GM19397 (cell line): ENCODE results near the gene TRMT112.
A peak's percentile ranks its signal among the peaks of the same experiment; 100 is the strongest.

Source experiments
- ATAC-seq: cut with Tn5 transposase; IDR thresholded peaks from one replicate; pipeline ENCODE4 v1.9.1; 2021; ENCODE audit warnings: mild to moderate bottlenecking, moderate library complexity; ENCODE audit not compliant: unreplicated experiment

TRMT112 gene

DNA sequence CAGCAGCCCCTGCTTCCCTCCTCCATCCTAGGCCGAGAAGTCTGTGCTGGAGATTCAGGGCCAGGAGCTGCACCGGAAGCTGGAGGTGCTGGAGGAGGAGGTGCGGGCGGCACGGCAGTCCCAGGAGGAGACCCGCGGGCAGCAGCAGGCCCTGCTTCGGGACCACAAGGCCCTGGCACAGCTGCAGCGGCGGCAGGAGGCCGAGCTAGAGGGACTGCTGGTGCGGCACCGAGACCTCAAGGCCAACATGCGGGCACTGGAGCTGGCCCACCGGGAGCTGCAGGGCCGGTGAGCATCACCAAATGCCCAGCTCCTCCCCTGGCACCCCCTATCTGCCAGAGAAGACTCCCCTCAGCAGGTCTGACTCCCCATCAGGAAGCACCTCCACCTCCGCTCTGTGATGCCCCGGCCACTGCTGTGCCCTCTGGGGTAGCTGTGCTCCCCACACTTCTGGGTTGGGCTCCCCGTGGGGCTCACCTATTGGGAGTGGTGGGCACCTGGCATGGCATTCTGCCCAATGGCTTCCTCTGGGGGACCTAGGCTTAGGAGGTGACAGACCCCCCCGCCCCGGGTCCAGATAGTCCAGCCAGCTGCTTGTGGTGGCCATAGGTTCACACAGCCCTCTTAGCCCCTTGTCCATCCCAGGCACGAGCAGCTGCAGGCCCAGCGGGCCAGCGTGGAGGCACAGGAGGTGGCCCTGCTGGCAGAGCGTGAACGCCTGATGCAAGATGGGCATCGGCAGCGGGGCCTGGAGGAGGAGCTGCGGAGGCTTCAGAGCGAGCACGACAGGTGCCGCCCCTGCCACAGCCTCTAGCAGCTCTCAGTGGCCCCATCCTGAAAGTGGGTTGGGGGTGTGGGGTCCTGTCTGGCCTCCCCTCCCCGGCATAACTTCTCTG, 35.0 kb upstream of the TRMT112 start:
- ATAC-seq: no peak

DNA sequence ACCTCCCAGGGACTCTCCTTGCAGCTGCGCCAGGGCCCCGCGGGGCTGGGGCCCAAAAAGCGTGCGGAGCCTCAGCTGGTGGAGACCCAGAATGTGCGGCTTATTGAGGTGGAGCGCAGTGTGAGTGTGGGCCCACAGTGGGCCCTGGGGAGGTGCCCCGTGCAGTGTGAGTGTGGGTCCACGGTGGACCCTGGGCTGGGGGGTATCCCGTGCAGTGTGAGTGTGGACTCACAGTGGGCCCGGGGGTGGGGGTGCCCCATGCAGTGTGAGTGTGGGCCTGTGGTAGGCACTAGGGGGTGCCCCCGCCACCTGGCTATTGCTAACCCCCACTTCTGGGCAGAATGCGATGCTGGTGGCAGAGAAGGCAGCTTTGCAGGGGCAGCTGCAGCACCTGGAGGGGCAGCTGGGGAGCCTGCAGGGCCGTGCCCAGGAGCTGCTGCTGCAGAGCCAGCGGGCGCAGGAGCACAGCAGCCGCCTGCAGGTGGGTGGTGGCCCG, 33.8 kb upstream of the TRMT112 start:
- ATAC-seq: no peak

DNA sequence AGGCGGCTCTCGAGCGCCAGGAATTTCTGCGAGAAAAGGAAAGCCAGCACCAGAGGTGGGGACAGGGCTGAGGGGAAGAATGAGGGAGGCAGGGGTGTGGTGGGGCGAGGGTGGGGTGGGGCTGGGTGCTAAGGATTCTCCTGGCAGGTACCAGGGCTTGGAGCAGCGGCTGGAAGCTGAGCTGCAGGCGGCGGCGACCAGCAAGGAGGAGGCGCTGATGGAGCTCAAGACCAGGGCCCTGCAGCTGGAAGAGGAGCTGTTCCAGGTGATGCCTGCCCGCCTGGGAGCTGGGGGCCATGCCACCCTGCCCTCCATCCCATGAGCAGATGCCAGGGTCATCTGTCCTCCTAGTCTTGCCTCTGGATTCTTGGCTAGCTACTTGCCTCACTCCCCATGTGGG, 32.0 kb upstream of the TRMT112 start:
- no peak for ATAC-seq

DNA sequence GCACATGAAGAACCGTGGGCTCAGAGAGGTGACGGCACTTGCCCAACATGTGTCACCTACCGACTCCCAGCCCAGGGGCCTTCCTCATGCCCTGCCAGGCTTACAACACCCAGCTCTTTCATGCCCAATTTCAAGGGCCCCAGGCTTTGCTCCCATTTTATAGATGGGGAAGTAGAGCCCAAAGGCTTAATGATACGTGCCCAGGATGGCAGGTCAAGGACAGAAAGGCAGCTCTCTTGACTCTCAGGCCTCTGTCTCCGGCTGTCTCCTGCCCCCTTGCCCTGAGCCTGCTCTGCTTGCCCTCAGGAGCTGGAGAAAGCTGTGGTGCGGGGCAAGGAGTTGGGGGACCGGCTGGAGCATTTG, 31.6 kb upstream of the TRMT112 start:
- ATAC-seq: no peak

DNA sequence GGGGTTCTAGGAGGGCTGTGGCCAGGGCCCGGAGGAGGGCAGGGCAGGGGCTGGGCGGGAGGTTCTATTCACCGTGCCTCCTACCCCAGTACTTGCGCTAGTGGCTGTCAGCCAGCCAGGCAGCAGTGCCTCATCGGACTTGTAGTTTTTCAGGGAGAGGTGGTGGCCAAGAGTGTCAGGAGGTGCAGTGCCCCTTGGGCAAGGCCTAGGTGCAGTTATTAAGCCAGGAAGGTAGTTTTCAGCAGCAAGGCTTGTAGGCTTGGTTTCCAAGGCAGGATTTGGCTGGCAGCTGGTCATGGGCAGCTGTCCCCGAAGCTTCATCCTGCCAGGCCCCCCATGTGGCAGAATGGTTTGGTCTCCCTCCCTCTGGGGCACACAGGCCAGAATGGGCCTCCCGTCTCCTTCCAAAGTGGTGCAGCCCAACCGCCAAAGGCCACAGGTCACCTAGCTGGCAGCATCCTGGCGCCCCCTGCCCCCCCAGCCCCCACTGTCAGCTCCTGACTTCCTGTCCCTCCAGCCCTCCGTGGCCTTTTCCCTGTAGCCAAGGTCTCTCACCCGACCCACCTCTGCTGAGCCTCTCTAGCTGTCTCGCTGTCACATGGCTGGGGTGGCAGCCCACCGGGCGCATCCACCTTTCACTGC, 31.1 kb upstream of the TRMT112 start:
- ATAC-seq: no peak

DNA sequence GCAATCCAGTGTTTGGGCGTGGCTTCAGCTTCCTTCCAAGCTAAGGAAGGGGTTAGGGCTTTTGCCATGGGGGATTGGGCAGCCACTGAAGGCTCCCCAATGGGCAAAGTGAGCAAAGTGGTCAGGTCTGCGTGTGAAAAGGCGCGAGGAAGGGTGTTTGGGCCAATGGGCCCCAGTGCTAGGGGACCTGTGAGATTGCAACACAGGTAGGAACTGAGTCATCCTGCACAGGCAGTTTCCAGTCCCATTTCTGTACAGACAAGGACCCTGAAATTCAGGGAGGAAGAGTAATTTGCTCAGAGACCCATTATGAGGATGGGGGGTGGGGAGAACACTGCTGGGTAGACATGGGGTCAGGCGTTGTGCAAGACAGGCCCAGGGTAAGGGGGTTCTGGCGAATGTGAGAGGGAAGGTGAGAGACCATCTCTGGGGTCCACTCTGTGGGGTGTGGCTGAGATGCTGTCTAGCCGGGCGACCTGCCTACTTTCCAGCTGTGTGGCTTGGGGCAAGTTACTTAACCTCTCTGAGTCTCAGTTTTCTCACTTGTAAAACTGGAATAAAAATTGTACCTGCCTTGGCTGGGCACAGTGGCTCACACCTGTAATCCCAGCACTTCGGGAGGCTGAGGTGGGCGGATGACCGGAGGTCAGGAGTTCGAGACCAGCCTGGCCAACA, 30.0 kb upstream of the TRMT112 start:
- ATAC-seq: no peak

DNA sequence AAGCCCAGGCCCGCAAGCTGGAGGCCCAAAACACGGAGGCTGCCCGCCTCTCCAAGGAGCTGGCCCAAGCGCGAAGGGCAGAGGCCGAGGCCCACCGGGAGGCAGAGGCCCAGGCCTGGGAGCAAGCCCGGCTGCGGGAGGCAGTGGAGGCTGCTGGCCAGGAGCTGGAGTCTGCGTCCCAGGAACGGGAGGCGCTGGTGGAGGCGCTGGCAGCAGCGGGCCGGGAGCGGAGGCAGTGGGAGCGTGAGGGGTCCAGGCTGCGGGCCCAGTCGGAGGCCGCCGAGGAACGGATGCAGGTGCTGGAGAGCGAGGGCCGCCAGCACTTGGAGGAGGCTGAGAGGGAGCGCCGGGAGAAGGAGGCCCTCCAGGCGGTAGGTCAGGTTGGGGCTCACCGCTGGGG, 27.4 kb upstream of the TRMT112 start:
- no peak for ATAC-seq

DNA sequence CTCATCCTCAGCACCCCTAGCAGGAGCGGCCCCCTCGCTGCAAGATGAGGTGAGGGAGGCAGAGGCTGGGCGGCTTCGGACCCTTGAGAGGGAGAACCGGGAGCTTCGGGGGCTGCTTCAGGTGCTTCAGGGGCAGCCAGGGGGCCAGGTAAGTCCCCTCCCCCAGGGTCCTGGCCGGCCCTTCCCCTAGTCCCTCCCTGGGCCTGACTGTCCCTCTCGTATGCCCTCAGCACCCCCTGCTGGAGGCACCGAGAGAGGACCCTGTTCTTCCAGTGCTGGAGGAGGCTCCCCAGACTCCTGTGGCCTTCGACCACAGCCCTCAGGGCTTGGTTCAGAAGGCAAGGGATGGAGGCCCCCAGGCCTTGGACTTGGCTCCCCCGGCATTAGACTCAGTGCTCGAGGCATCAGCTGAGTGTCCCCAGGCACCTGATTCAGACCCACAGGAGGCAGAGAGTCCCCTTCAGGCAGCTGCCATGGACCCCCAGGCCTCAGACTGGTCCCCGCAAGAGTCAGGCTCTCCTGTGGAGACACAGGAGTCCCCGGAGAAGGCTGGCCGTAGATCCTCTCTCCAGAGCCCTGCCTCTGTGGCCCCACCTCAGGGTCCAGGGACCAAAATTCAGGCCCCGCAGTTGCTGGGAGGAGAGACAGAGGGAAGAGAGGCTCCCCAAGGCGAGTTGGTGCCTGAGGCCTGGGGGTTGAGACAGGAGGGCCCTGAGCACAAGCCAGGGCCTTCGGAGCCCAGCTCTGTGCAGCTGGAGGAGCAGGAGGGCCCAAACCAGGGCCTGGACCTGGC, 26.6 kb upstream of the TRMT112 start:
- no peak for ATAC-seq

DNA sequence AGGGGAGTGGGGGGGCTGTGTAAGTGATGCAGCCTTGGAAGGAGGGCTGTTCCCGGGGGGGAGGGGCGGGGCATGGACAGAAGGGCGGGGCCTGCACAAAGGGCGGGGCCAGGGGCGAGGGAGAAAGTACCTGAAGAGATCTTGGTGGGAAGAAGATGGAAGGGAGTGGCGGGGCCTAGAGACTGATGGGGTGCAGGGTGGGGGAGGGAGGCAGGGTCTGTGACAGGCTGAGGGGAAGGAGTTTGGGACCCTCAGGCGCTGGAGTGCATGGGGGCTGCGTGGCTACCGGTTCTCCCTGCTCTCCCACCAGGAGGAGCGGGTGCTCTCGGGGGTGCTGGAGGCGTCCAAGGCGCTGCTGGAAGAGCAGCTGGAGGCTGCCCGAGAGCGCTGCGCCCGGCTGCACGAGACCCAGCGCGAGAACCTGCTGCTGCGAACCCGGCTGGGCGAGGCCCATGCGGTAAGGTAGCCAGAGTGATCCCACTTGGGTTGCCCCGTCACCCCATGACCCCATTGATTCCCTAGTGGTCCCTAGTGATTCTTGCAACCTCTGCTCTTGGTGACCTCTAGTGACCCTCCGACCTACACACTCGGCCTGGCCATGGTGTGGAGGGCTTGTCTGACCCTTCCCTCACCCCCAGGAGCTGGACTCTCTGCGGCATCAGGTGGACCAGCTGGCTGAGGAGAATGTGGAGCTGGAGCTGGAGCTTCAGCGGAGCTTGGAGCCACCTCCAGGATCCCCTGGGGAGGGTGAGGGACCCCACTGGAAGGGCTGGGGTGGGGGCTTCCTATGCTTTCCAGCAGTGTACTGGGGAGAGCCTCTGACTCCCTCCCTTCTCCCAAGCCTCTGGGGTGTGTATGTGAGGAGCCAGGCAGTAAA, 25.7 kb upstream of the TRMT112 start:
- no peak for ATAC-seq

DNA sequence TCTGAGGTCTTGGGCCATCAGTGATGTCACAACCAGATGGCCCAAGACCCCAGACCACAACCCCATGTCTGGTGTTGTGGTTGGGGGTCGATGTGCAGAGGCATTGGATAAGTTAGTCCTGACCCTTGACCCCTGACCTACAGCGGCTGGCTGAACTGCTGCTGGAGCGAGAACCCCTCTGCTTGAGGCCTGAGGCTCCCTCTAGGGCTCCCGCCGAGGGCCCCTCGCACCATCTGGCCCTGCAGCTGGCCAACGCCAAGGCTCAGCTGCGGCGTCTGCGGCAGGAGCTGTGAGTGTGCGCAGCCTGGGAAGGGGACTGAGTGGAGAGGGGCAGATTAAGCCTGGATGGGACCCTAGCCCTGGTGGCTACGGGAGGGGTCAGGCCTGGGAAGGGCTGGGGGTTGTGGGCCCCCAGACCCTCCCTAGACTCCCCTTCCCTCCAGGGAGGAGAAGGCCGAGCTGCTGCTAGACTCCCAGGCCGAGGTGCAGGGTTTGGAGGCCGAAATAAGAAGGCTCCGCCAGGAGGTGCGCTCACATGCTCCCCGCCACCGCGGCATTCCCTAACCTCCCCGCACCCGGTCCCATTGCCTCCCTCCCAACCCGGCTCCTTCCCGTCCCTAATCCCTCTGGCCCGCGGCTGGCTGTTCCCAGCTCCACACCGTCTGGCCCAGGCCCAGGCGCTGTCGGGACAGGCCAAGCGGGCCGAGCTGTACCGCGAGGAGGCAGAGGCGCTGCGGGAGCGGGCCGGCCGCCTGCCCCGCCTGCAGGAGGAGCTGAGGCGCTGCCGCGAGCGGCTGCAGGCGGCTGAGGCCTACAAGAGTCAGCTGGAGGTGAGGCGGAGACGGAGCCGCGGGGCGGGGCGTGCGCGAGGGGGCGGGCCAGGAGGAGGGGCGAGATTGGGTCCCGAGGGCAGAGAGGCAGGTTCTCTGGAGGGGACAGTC, 24.8 kb upstream of the TRMT112 start:
- no peak for ATAC-seq

DNA sequence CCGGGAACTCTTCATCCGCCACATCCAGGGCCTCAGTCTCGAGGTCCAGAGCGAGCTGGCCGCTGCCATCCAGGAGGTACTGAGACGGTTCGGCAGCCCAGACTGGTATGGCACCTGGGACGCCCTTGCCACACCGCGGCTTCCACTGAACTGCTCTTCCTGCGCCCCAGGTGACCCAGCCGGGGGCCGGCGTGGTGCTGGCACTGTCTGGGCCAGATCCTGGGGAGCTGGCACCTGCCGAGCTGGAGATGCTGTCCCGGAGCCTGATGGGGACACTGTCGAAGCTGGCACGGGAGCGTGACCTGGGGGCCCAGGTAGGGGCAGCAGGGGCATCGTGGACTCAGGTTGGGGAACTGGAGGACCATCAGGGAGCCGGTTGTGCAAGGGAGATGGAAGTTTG, 24.1 kb upstream of the TRMT112 start:
- no peak for ATAC-seq

DNA sequence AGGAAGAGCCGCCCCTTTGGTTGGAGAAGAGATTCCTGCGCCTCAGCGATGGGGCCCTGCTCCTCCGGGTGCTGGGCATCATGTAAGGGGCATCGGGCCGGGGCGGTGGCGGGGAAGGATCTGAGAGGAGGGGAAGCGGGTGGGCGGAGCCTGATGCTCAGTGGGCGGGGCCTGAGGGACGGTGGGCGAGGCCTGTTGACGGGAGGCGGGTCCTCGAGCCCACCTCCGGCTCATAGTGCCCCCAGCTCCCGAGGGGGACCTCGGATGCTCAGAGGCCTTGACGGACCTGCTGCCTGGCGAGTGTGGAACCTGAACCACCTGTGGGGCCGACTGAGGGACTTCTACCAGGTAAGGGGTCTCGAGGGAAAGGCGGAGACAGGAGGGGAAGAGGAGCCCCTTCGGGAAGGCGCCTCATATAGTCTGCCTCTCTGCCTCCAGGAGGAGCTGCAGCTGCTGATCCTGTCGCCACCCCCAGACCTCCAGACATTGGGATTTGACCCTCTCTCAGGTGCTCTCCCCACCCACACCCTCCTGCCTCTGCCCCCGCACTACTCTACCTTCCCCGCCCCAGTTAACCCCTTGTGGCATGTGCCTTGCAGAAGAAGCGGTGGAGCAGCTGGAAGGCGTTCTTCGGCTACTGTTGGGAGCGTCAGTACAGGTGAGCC, 23.4 kb upstream of the TRMT112 start:
- peak; percentile 36 for ATAC-seq

DNA sequence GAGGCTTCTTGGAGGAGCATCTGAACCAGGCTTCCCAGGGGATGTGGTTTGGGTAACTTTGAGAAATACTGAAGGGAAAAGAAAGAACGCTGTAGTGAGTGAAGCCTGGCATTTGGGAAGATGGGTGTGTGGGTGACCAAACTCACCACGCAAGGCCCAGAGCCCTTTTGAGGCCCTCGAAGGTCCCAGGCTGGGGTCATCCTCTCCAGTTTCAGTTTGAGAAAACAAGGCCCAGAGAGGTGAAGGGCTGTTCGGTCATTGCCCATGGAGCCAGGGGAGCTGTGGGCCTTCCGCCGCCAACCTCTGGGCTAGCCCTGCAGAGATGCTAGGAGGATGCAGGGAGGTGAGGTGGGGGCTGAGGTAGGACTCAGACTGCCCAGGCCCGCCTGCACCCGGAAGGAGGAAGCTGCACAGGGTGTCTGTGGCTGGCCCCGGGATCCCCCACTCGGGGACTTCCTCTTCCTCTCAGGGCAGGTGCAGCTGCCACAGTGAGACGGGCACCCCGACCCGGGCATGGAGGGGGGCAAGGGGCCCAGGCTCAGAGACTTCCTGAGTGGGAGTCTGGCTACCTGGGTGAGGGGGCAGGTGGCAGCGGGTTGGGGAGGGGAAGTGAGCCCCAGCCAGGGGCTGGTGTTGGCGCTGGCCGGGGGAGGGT, 22.5 kb upstream of the TRMT112 start, which contains the start of gene CCDC88B:
Gene CCDC88B (plus strand): TSS at position 451 of the 655 bp plus-strand sequence. CDS start 63 bp downstream, at position 514.
- ATAC-seq: peak; percentile 64

DNA sequence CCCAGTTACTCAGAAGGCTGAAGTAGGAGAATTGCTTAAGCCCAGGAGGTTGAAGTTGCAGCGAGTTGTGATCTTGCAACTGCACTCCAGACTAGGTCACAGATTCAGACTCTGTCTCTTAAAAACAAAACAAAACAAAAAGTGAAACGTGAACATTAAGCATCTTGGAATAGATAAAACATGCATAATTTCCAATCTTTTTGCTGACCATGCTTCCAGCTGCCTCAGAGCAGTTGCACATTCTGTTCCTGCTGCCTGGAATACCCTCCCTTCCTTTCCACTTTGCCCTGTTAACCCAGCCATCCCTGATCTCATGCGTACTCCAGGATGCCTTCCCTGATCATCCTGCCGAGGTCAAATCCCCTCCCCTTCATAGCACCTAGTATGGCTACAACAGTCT, 21.9 kb upstream of the TRMT112 start:
- ATAC-seq: no peak

DNA sequence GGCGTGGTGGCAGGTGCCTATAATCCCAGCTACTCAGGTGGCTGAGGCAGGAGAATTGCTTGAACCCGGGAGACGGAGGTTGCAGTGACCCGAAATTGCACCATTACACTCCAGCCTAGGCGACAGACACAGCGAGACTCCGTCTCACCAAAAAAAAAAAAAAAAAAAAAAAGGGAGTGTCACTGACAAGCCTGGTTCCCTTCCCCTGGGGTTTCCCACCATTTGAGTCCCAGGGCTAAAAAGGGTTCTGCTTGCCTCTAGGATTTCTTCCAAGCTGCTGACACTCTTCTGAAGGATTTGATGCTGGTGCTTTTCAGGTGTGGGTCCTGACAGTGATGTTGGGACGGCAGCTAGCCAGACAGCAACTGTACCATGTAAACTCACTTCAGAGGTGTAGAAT, 21.4 kb upstream of the TRMT112 start:
- ATAC-seq: no peak

DNA sequence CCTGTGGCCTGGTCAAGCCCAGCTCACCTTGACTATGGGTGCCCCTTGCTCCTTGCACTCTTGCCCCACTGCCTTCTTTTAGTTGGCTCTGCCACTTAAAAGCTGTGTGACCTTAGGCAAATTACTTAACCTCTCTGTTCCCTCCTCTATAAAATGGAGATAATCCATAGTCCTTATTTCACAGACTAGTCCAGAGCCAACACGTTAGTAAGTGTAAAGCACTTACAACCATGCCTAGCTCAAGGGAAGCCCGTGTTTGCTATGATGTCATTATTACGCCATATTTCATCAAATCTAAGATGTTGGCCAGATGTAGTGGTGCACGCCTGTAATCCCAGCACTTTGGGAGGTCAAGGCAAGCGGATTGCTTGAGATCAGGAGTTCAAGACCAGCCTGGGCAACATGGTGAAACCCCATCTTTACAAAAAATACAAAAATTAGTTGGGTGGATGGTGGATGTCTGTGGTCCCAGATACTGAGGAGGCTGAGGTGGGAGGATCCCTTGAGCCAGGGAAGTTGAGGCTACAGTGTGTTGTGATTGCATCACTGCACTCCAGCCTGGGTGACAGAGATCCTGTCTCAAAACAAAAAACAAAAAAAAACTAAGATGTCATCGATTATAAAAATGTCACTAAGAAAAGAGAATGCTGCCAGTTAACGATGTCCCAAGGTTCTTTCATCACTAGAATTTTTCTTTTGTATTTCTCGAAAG, 20.3 kb upstream of the TRMT112 start:
- ATAC-seq: no peak
